SK-N-SH (cell line): ENCODE measurements around the gene ZKSCAN2. TPM values are rescaled to one million over a fixed set of nuclear protein-coding genes. Genes with fewer than 3 reads are reported as not detected.

Experiments
- CTCF ChIA-PET: fragments of 300-600, 350-600 bp; formaldehyde crosslinking; extraction: SDS; loops from one replicate; lab custom pipeline; 2021; lab: Yijun Ruan, JAX
- POLR2A ChIA-PET: fragments of 350-600 bp; sonication (Branson Sonifier 250); formaldehyde crosslinking; extraction: SDS; loops from one replicate; lab custom pipeline; 2020; ENCODE audit warnings: antibody characterized with exemption, inconsistent platforms; lab: Yijun Ruan, JAX
- DNase-seq: peaks from one replicate; pipeline ENCODE4 v3.0.0; 2012
- H2AFZ ChIP-seq: fragments of 200-600 bp; sonication (generic); 2 replicates; pipeline ENCODE4 v1.8.1; 2016; ENCODE audit warnings: antibody characterized with exemption, mild to moderate bottlenecking, low read depth
- H3F3A ChIP-seq: fragments of 200-600 bp; sonication (generic); replicated peaks from 2 replicates; pipeline ENCODE3; 2016; ENCODE audit warnings: antibody characterized with exemption, mild to moderate bottlenecking; ENCODE audit not compliant: insufficient read depth
- H3K27ac ChIP-seq, 2 experiments: fragments of 200-500 bp in 1 of 2; fragments of 200-600 bp in 1 of 2; sonication (Bioruptor generic) in 1 of 2; sonication (generic), shearing (Covaris generic) in 1 of 2; 2 replicates each; pipeline versions ENCODE4 v1.5.1 to v1.6.1; 2014 to 2016; ENCODE audit warnings: low read depth in 2 of 2, inconsistent platforms in 1 of 2, low read length in 1 of 2, mild to moderate bottlenecking in 1 of 2, mixed read lengths in 1 of 2
- H3K27me3 ChIP-seq: fragments of 200-600 bp; sonication (generic), shearing (Covaris generic); 2 replicates; pipeline ENCODE4 v1.6.1; 2016; ENCODE audit warnings: mixed run types; ENCODE audit not compliant: insufficient read depth
- H3K36me3 ChIP-seq, 2 experiments: fragments of 200-500 bp in 1 of 2; fragments of 200-600 bp in 1 of 2; sonication (Bioruptor generic) in 1 of 2; sonication (generic) in 1 of 2; replicated peaks in 1 of 2; 2 replicates each; pipeline versions ENCODE3 to v1.5.1; 2014 to 2016; ENCODE audit warnings: low read length in 1 of 2, mild to moderate bottlenecking in 1 of 2; ENCODE audit not compliant: insufficient read depth in 2 of 2, control insufficient read depth in 1 of 2
- H3K4me1 ChIP-seq, 2 experiments: fragments of 200-500 bp in 1 of 2; fragments of 200-600 bp in 1 of 2; sonication (Bioruptor generic) in 1 of 2; sonication (generic), shearing (Covaris generic) in 1 of 2; 2 replicates each; pipeline versions ENCODE4 v1.5.1 to v1.6.1; 2014 to 2016; ENCODE audit warnings: low read depth in 1 of 2, low read length in 1 of 2, mixed run types in 1 of 2; ENCODE audit not compliant: insufficient read depth in 2 of 2, control insufficient read depth in 1 of 2
- H3K4me2 ChIP-seq: fragments of 200-600 bp; sonication (generic), shearing (Covaris generic); 2 replicates; pipeline ENCODE4 v1.6.1; 2017; ENCODE audit warnings: mixed run types
- H3K4me3 ChIP-seq, 2 experiments: fragments of 200-500 bp in 1 of 2; fragments of 200-600 bp in 1 of 2; sonication (Bioruptor generic) in 1 of 2; sonication (generic), shearing (Covaris generic) in 1 of 2; 2 replicates each; pipeline versions ENCODE4 v1.5.1 to v1.8.1; 2014 to 2016; ENCODE audit warnings: low read depth in 2 of 2, inconsistent platforms in 1 of 2, low read length in 1 of 2, mild to moderate bottlenecking in 1 of 2, mixed read lengths in 1 of 2, moderate library complexity in 1 of 2
- H3K79me2 ChIP-seq: fragments of 200-600 bp; sonication (generic); 2 replicates; pipeline ENCODE4 v1.8.1; 2017; ENCODE audit warnings: mild to moderate bottlenecking; ENCODE audit not compliant: insufficient read depth
- H3K9ac ChIP-seq: fragments of 200-600 bp; sonication (generic); 2 replicates; pipeline ENCODE4 v1.6.1; 2017; ENCODE audit warnings: mixed run types
- H3K9me2 ChIP-seq: fragments of 200-600 bp; sonication (generic); 2 replicates; pipeline ENCODE4 v1.6.1; 2017; ENCODE audit warnings: mixed run types
- H3K9me3 ChIP-seq: fragments of 200-600 bp; sonication (generic); 2 replicates; pipeline ENCODE4 v1.6.1; 2017; ENCODE audit warnings: mixed run types, mild to moderate bottlenecking, moderate library complexity
- H4K20me1 ChIP-seq: fragments of 200-600 bp; sonication (generic); 2 replicates; pipeline ENCODE4 v1.6.1; 2017; ENCODE audit warnings: mild to moderate bottlenecking, mixed run types; ENCODE audit not compliant: insufficient read depth
- EP300 ChIP-seq, 2 experiments: IDR thresholded peaks; 2 replicates each; pipeline versions ENCODE4 v1.4.0 to v1.6.1; 2012; ENCODE audit warnings: borderline replicate concordance in 1 of 2, low read depth in 1 of 2, low read length in 1 of 2
- FOSL2 ChIP-seq: IDR thresholded peaks from 2 replicates; pipeline ENCODE4 v1.4.0; 2012; ENCODE audit warnings: low read depth, mild to moderate bottlenecking, moderate library complexity, borderline replicate concordance
- FOXJ3 ChIP-seq: sonication (generic); formaldehyde crosslinking; IDR thresholded peaks from 2 replicates; pipeline ENCODE4 v1.5.1; 2020; ENCODE audit warnings: mild to moderate bottlenecking, missing genetic modification reagents
- GABPA ChIP-seq: IDR thresholded peaks from 2 replicates; pipeline ENCODE4 v1.4.0; 2012; ENCODE audit warnings: low read depth, mild to moderate bottlenecking
- GATA2 ChIP-seq: sonication (generic); formaldehyde crosslinking; IDR thresholded peaks from 2 replicates; pipeline ENCODE4 v1.5.0; 2020; ENCODE audit warnings: mild to moderate bottlenecking, missing genetic modification reagents
- JUND ChIP-seq: IDR thresholded peaks from 2 replicates; pipeline ENCODE4 v1.4.0; 2012
- MEF2A ChIP-seq: IDR thresholded peaks from 2 replicates; pipeline ENCODE4 v1.4.0; 2012; ENCODE audit warnings: low read depth, borderline replicate concordance
- NFIC ChIP-seq: IDR thresholded peaks from 2 replicates; pipeline ENCODE4 v1.4.0; 2012; ENCODE audit warnings: borderline replicate concordance
- NRF1 ChIP-seq: IDR thresholded peaks from 2 replicates; pipeline ENCODE4 v1.6.1; 2012; ENCODE audit warnings: low read depth, mild to moderate bottlenecking, low read length
- POLR2AphosphoS5 ChIP-seq: IDR thresholded peaks from 2 replicates; pipeline ENCODE4 v1.6.1; 2012; ENCODE audit warnings: low read depth, low read length
- RCOR1 ChIP-seq: fragments of 150-350 bp; IDR thresholded peaks from 2 replicates; pipeline ENCODE4 v1.6.1; 2017; ENCODE audit warnings: antibody characterized with exemption, low read length
- RXRA ChIP-seq: IDR thresholded peaks from 2 replicates; pipeline ENCODE4 v1.4.0; 2012; ENCODE audit warnings: low read depth, mild to moderate bottlenecking, borderline replicate concordance
- TEAD4 ChIP-seq: IDR thresholded peaks from 2 replicates; pipeline ENCODE4 v1.4.0; 2012; ENCODE audit warnings: mild to moderate bottlenecking, borderline replicate concordance; ENCODE audit not compliant: insufficient read depth
- WGBS: methylation state at CpG from one replicate; pipeline ENCODE4 v1.1.6; 2017; ENCODE audit warnings: low lambda C conversion rate; 5-methylcytosine and 5-hydroxymethylcytosine counted together
- polyA plus RNA-seq, 3 experiments: library from polyadenylated mRNA; depleted of rRNA; stranded (reverse); fragments of >200 nt; gene quantifications; 2 replicates each; pipeline ENCODE4 v1.2.3, GENCODE V29; 2012
- TF ChIP-seq, protein P1 (sequence below): IDR thresholded peaks from 2 replicates; pipeline ENCODE4 v1.4.0; 2012; ENCODE audit warnings: low read depth, borderline replicate concordance
- TF ChIP-seq, protein P2 (sequence below): IDR thresholded peaks from 2 replicates; pipeline ENCODE4 v1.4.0; 2012; ENCODE audit warnings: low read depth
- TF ChIP-seq, protein P3 (sequence below): IDR thresholded peaks from 2 replicates; pipeline ENCODE4 v1.6.1; 2012; ENCODE audit warnings: mild to moderate bottlenecking, low read depth, low read length, moderate library complexity
- TF ChIP-seq, protein P4 (sequence below): fragments of 150-350 bp; IDR thresholded peaks from 2 replicates; pipeline ENCODE4 v1.6.1; 2017; ENCODE audit warnings: antibody characterized with exemption, low read length, low read depth, borderline replicate concordance

Gene ZKSCAN2
- polyA plus RNA-seq, 1 of the 3 experiments (the other 2 are of a cell fraction) = 1.6 TPM

DNA sequence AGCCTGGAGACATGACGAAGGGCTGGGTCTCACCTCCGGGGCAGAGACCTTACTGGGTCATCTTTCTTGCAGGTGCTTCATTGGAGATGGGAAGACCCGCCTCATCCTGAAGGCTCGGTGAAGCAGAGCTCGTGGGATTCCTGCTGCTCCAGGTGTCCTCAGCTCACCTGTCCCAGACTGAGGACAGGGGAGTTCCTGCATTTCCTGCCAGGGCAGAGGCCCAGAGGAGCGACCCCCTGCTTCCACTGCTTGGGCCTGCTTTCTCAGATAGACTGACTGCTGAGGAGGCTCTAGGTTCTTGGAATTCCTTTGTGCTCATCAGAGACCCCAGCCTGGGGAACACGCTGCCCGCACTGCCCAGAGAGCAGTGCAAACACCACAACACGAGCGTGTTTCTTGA, 29.3 kb downstream of the ZKSCAN2 start:
- Histone ChIP-seq H4K20me1 (no peaks in the 10 kb centered on the region), H3K9me3 (no peaks in the 10 kb centered on the region), H3K27me3 (no peaks in the 10 kb centered on the region), H3K4me2 (no peak overlapping the region), H3K9ac (no peak overlapping the region), H2AFZ (no peak overlapping the region), H3K36me3 (no peaks in the 10 kb centered on the region), H3K79me2 (no peaks in the 10 kb centered on the region), H3K9me2 (no peaks in the 10 kb centered on the region), H3K27ac (no peak overlapping the region), H3F3A (no peaks in the 10 kb centered on the region), H3K4me1 (no peaks in the 10 kb centered on the region), H3K4me3 (no peak overlapping the region)
- DNase-seq = no peak
- TF ChIP-seq TEAD4 (no peak), MEF2A (no peak), GABPA (no peak), JUND (no peak), EP300 (IDR thresholded peaks at IDR 0.05; ENCODE audit: borderline replicate concordance in 1 of 2, low read depth in 1 of 2, low read length in 1 of 2) (no peak), NFIC (no peak), NRF1 (no peak), RCOR1 (no peak), FOXJ3 (CRISPR knock-in tag) (no peak), FOSL2 (no peak), RXRA (no peak), POLR2AphosphoS5 (no peak), GATA2 (no peak)
- TF ChIP-seq, protein P1, sequence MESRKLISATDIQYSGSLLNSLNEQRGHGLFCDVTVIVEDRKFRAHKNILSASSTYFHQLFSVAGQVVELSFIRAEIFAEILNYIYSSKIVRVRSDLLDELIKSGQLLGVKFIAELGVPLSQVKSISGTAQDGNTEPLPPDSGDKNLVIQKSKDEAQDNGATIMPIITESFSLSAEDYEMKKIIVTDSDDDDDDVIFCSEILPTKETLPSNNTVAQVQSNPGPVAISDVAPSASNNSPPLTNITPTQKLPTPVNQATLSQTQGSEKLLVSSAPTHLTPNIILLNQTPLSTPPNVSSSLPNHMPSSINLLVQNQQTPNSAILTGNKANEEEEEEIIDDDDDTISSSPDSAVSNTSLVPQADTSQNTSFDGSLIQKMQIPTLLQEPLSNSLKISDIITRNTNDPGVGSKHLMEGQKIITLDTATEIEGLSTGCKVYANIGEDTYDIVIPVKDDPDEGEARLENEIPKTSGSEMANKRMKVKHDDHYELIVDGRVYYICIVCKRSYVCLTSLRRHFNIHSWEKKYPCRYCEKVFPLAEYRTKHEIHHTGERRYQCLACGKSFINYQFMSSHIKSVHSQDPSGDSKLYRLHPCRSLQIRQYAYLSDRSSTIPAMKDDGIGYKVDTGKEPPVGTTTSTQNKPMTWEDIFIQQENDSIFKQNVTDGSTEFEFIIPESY = no peak
- TF ChIP-seq, protein P2, sequence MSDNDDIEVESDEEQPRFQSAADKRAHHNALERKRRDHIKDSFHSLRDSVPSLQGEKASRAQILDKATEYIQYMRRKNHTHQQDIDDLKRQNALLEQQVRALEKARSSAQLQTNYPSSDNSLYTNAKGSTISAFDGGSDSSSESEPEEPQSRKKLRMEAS = no peak
- TF ChIP-seq, protein P3, sequence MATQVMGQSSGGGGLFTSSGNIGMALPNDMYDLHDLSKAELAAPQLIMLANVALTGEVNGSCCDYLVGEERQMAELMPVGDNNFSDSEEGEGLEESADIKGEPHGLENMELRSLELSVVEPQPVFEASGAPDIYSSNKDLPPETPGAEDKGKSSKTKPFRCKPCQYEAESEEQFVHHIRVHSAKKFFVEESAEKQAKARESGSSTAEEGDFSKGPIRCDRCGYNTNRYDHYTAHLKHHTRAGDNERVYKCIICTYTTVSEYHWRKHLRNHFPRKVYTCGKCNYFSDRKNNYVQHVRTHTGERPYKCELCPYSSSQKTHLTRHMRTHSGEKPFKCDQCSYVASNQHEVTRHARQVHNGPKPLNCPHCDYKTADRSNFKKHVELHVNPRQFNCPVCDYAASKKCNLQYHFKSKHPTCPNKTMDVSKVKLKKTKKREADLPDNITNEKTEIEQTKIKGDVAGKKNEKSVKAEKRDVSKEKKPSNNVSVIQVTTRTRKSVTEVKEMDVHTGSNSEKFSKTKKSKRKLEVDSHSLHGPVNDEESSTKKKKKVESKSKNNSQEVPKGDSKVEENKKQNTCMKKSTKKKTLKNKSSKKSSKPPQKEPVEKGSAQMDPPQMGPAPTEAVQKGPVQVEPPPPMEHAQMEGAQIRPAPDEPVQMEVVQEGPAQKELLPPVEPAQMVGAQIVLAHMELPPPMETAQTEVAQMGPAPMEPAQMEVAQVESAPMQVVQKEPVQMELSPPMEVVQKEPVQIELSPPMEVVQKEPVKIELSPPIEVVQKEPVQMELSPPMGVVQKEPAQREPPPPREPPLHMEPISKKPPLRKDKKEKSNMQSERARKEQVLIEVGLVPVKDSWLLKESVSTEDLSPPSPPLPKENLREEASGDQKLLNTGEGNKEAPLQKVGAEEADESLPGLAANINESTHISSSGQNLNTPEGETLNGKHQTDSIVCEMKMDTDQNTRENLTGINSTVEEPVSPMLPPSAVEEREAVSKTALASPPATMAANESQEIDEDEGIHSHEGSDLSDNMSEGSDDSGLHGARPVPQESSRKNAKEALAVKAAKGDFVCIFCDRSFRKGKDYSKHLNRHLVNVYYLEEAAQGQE = no peak
- TF ChIP-seq, protein P4, sequence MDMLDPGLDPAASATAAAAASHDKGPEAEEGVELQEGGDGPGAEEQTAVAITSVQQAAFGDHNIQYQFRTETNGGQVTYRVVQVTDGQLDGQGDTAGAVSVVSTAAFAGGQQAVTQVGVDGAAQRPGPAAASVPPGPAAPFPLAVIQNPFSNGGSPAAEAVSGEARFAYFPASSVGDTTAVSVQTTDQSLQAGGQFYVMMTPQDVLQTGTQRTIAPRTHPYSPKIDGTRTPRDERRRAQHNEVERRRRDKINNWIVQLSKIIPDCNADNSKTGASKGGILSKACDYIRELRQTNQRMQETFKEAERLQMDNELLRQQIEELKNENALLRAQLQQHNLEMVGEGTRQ = no peak
- ChIA-PET CTCF (interaction anchor here (1.0 kb wide), 1 partner anchor 9 kb away, joined by 3 read pairs; no protein-coding TSS in a partner anchor), POLR2A (no interaction called here)
- WGBS = 82% methylated on average over 8 of the region's 10 CpGs
